GM19397 (cell line): ENCODE results near the gene STRADA.

Experiments
- ATAC-seq: cut with Tn5 transposase; IDR thresholded peaks from one replicate; pipeline ENCODE4 v1.9.1; 2021; ENCODE audit warnings: mild to moderate bottlenecking, moderate library complexity; ENCODE audit not compliant: unreplicated experiment

The STRADA gene

GRCh38 chr17:63686138-63686685 is 55.4 kb downstream of the STRADA start:
- no peak for ATAC-seq

- ATAC-seq, result no peak
Measured at GRCh38 chr17:63685578-63685977, 56.0 kb downstream of the STRADA start.

- ATAC-seq, result no peak
Measured at GRCh38 chr17:63685041-63685440, 56.6 kb downstream of the STRADA start.

- ATAC-seq, result no peak
Measured at GRCh38 chr17:63682981-63683380, 58.6 kb downstream of the STRADA start.

GRCh38 chr17:63682441-63682840 is 59.2 kb downstream of the STRADA start:
- ATAC-seq, result no peak

- ATAC-seq, result no peak
Measured at GRCh38 chr17:63681530-63681929, 60.1 kb downstream of the STRADA start.

GRCh38 chr17:63680700-63681099 is 60.9 kb downstream of the STRADA start:
- no peak for ATAC-seq

- ATAC-seq, result no peak
Measured at GRCh38 chr17:63679214-63679613, 62.4 kb downstream of the STRADA start.

- no peak for ATAC-seq
Measured at GRCh38 chr17:63676584-63676983, 65.0 kb downstream of the STRADA start.

- ATAC-seq, result no peak
Measured at GRCh38 chr17:63675607-63676546, 65.7 kb downstream of the STRADA start.

GRCh38 chr17:63675231-63675606 is 66.4 kb downstream of the STRADA start:
- ATAC-seq, result no peak

GRCh38 chr17:63672856-63673255 is 68.7 kb downstream of the STRADA start:
- no peak for ATAC-seq

GRCh38 chr17:63665527-63666214 is 75.9 kb downstream of the STRADA start:
- ATAC-seq, result no peak

GRCh38 chr17:63659850-63660249 is 81.7 kb downstream of the STRADA start:
- ATAC-seq, result no peak

GRCh38 chr17:63658366-63658765 is 83.2 kb downstream of the STRADA start:
- ATAC-seq, result no peak

GRCh38 chr17:63657786-63658185 is 83.8 kb downstream of the STRADA start:
- ATAC-seq, result no peak

- no peak for ATAC-seq
Measured at GRCh38 chr17:63653050-63653449, 88.5 kb downstream of the STRADA start.
